DOHH2 (cell line): ENCODE results near the gene CIBAR2.

Experiments
- EZH2phosphoT487 ChIP-seq: fragments of 200-600 bp; sonication (generic); IDR thresholded peaks from 2 replicates; pipeline ENCODE4 v1.6.1; 2017; ENCODE audit warnings: borderline replicate concordance, mild to moderate bottlenecking, antibody characterized with exemption, low read length, moderate library complexity, mixed read lengths
- TF ChIP-seq, protein P1 (sequence below): fragments of 200-600 bp; sonication (generic); IDR thresholded peaks from one replicate; pipeline ENCODE4 v1.5.1; 2014; ENCODE audit warnings: antibody characterized with exemption, mild to moderate bottlenecking, low read depth, low read length; ENCODE audit not compliant: poor library complexity, severe bottlenecking

DNA sequence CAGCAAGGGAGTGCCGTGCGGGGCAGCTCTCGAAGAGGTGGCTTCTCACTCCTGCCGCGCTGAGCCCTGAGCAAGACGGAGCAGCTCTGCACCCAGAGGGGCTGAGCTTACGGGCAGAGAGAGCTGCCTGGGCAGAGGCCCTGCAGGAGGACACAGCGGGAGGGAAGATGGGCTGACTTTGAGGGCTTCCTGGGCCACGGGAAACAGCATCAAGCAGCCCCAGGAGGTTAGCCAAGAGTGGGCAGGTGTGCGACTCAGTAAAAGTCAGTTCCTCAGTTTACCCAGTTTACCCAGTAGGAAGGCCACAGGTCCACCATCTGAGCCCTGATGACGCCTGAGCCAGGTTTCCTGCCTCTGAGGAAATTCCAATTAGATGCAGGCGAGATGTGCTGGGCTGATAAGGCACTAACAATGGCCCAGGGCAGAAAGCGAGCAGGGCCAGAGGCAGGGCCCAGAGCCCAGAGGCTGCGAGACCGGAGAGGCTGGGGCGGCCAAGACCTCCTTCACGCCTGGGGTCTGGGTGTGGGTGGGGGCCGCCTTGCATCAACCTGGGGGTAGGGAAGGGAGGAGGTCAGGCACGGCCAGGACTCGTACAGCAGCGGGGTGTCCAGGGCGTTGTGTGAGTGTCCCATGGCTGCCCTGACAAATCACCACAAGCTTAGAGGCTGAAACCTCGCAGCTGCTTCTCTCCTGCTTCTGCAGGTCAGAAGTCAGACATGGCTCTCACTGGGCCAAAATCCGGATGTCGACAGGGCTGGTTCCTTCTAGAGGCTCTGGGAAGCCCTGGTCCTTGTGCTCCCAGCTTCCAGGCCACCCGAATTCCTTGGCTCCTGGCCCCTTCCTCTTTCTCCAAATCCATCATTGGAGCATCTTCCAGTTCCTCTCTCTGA, 32.0 kb upstream of the CIBAR2 start:
- TF ChIP-seq, protein P1, sequence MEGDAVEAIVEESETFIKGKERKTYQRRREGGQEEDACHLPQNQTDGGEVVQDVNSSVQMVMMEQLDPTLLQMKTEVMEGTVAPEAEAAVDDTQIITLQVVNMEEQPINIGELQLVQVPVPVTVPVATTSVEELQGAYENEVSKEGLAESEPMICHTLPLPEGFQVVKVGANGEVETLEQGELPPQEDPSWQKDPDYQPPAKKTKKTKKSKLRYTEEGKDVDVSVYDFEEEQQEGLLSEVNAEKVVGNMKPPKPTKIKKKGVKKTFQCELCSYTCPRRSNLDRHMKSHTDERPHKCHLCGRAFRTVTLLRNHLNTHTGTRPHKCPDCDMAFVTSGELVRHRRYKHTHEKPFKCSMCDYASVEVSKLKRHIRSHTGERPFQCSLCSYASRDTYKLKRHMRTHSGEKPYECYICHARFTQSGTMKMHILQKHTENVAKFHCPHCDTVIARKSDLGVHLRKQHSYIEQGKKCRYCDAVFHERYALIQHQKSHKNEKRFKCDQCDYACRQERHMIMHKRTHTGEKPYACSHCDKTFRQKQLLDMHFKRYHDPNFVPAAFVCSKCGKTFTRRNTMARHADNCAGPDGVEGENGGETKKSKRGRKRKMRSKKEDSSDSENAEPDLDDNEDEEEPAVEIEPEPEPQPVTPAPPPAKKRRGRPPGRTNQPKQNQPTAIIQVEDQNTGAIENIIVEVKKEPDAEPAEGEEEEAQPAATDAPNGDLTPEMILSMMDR: no peak
- TF ChIP-seq EZH2phosphoT487: no peak
